GM12878 (cell line): Measurements from ENCODE around the gene PAQR7. TPM values are rescaled to one million over a fixed set of nuclear protein-coding genes. Genes with fewer than 3 reads are reported as not detected.

Experiments used
- ATAC-seq: fragments of 200-7000 bp; cut with Tn5 transposase; 3 replicates; pipeline ENCODE4 v1.9.1; 2020; ENCODE audit warnings: mild to moderate bottlenecking, moderate library complexity
- BruUV-seq: library from RNA; stranded (reverse); fragments of 400-500 nt; replicated peaks from 2 replicates; lab custom pipeline; 2021; lab: Mats Ljungman, UMichigan
- CTCF ChIA-PET: fragments of 300-600 bp; sonication (Branson Sonifier 250); formaldehyde crosslinking; extraction: SDS; loops from one replicate; lab custom pipeline; 2021; ENCODE audit warnings: inconsistent platforms; lab: Yijun Ruan, JAX
- POLR2A ChIA-PET: fragments of 350-600 bp; formaldehyde crosslinking; extraction: SDS; loops from one replicate; lab custom pipeline; 2021; ENCODE audit warnings: inconsistent platforms; lab: Charles Lee
- RAD21 ChIA-PET: fragments of 300-600 bp; sonication (Branson Sonifier 250); formaldehyde crosslinking; loops from one replicate; lab custom pipeline; 2023; ENCODE audit warnings: antibody characterized with exemption; ENCODE audit not compliant: unreplicated experiment; lab: Charles Lee
- SMC1A ChIA-PET: fragments of 300-600 bp; sonication (Branson Sonifier 250); formaldehyde crosslinking; loops from one replicate; lab custom pipeline; 2023; ENCODE audit not compliant: unreplicated experiment, uncharacterized antibody; lab: Charles Lee
- DNase-seq: peaks from one replicate; pipeline ENCODE4 v3.0.0-alpha.2; 2011; ENCODE audit warnings: low read depth, low spot score
- FAIRE-seq: peaks from 3 replicates; lab custom pipeline; 2011; peaks lifted over from hg19 to GRCh38; lab: Jason Lieb, UNC
- H2AFZ ChIP-seq: 2 replicates; pipeline ENCODE4 v1.6.0; 2011; ENCODE audit warnings: low read depth, low read length, control low read depth; ENCODE audit not compliant: control insufficient read depth
- H3K27ac ChIP-seq: 2 replicates; pipeline ENCODE4 v1.5.1; 2011; ENCODE audit warnings: control low read depth; ENCODE audit not compliant: control insufficient read depth, insufficient read depth
- H3K27me3 ChIP-seq, 2 experiments: replicated peaks in 1 of 2; 2 replicates each; pipeline versions ENCODE4 v1.6.0 to v1.6.1; 2011; ENCODE audit warnings: low read length in 1 of 2; ENCODE audit not compliant: control insufficient read depth in 2 of 2, insufficient read depth in 2 of 2
- H3K36me3 ChIP-seq, 2 experiments: 2 replicates each; pipeline ENCODE4 v1.5.1; 2011; ENCODE audit warnings: low read length in 1 of 2; ENCODE audit not compliant: control insufficient read depth in 2 of 2, insufficient read depth in 2 of 2
- H3K4me1 ChIP-seq: 2 replicates; pipeline ENCODE4 v1.6.1; 2011; ENCODE audit warnings: mild to moderate bottlenecking, low read length, moderate library complexity, mixed read lengths; ENCODE audit not compliant: control insufficient read depth, insufficient read depth
- H3K4me2 ChIP-seq: 2 replicates; pipeline ENCODE4 v1.6.0; 2011; ENCODE audit warnings: control low read depth; ENCODE audit not compliant: control insufficient read depth, insufficient read depth
- H3K4me3 ChIP-seq: fragments of 200-600 bp; sonication (generic); 2 replicates; pipeline ENCODE4 v1.5.1; 2016
- H3K79me2 ChIP-seq: 2 replicates; pipeline ENCODE4 v1.6.0; 2011; ENCODE audit warnings: low read length; ENCODE audit not compliant: control insufficient read depth, insufficient read depth
- H3K9ac ChIP-seq: 2 replicates; pipeline ENCODE4 v1.8.0; 2011; ENCODE audit warnings: low read length, control low read depth, mixed read lengths; ENCODE audit not compliant: control insufficient read depth, insufficient read depth
- H3K9me3 ChIP-seq: replicated peaks from 3 replicates; pipeline ENCODE4 v1.5.1; 2011; ENCODE audit warnings: mild to moderate bottlenecking, low read length; ENCODE audit not compliant: control insufficient read depth, insufficient read depth
- H4K20me1 ChIP-seq: 2 replicates; pipeline ENCODE4 v1.6.0; 2011; ENCODE audit not compliant: control insufficient read depth, insufficient read depth
- EED ChIP-seq: sonication (generic); IDR thresholded peaks from 2 replicates; pipeline ENCODE4 v1.6.1; 2016; ENCODE audit warnings: antibody characterized with exemption, low read depth
- GABPA ChIP-seq: IDR thresholded peaks from 2 replicates; pipeline ENCODE4 v1.6.1; 2014; ENCODE audit warnings: antibody characterized with exemption, low read depth, mild to moderate bottlenecking, inconsistent platforms
- MTA2 ChIP-seq: fragments of 450-650 bp; IDR thresholded peaks from 2 replicates; pipeline ENCODE4 v1.6.1; 2016; ENCODE audit warnings: low read depth, mild to moderate bottlenecking, moderate library complexity
- MYB ChIP-seq: fragments of 150-350 bp; IDR thresholded peaks from 2 replicates; pipeline ENCODE4 v1.6.1; 2014; ENCODE audit warnings: mild to moderate bottlenecking, low read depth, low read length, borderline replicate concordance
- NFYB ChIP-seq: IDR thresholded peaks from 2 replicates; pipeline ENCODE4 v1.6.1; 2011; ENCODE audit warnings: low read depth, mild to moderate bottlenecking, low read length, improper control_type of control experiment, moderate library complexity; ENCODE audit not compliant: insufficient read depth
- NKRF ChIP-seq: fragments of 450-650 bp; conservative IDR thresholded peaks from 2 replicates; pipeline ENCODE4 v1.6.1; 2017; ENCODE audit warnings: mild to moderate bottlenecking, moderate library complexity
- REST ChIP-seq: IDR thresholded peaks from 2 replicates; pipeline ENCODE4 v1.6.1; 2012; ENCODE audit warnings: mild to moderate bottlenecking, low read depth, low read length
- SP1 ChIP-seq: IDR thresholded peaks from one replicate; pipeline ENCODE4 v1.6.1; 2011; ENCODE audit warnings: low read depth, low read length
- ZNF207 ChIP-seq: fragments of 450-650 bp; IDR thresholded peaks from 2 replicates; pipeline ENCODE4 v1.6.1; 2014; ENCODE audit warnings: antibody characterized with exemption, mild to moderate bottlenecking, borderline replicate concordance
- WGBS: methylation state at CpG from one replicate; pipeline ENCODE4 v1.1.6; 2016; ENCODE audit warnings: low lambda C conversion rate; ENCODE audit not compliant: insufficient replicate concordance, insufficient coverage; ENCODE audit errors: missing lambda C conversion rate; 5-methylcytosine and 5-hydroxymethylcytosine counted together
- in situ Hi-C: fragments of 300-500 bp; cut with MboI; formaldehyde crosslinking; loops from 9 replicates; pipeline ENCODE4 v1.14.3; 2018; ENCODE audit warnings: mixed read lengths
- intact Hi-C: fragments of 100-400 bp; cut with micrococcal nuclease; formaldehyde crosslinking; loops from one replicate; pipeline ENCODE4 v1.14.2; 2022; ENCODE audit not compliant: unreplicated experiment
- polyA plus RNA-seq, 11 experiments: library from polyadenylated mRNA; depleted of rRNA in 4 of 11; unstranded in 6 of 11; stranded (reverse) in 5 of 11; fragments of >200 nt; fragmentation: Nextera tagmentation in 4 of 11; fragmentation: Illumina TruSeq in 1 of 11; extraction: Ambion mirVana in 4 of 11; extraction: Trizol in 1 of 11; gene quantifications; 1 replicate in 1 of 11; 2 replicates in 10 of 11; pipeline versions ENCODE4 v1.2.1 to v1.2.3, GENCODE V29; 2011 to 2016; ENCODE audit warnings: inconsistent platforms in 2 of 11, missing spikeins in 2 of 11, low read depth in 1 of 11
- total RNA-seq, 4 experiments: library from RNA; depleted of rRNA in 3 of 4; stranded (reverse); fragments of >200 nt in 3 of 4; fragmentation: Illumina TruSeq in 1 of 4; extraction: Trizol in 1 of 4; gene quantifications; 2 replicates each; pipeline versions ENCODE4 v1.2.1 to v1.2.3, GENCODE V29; 2013 to 2021

PAQR7 gene
- total and polyA plus RNA-seq, 10 of the 15 experiments (the other 5 are each of a cell fraction or from before 2014, with no cell fraction given), result 1.1 to 8.8 (median 5.2) TPM

DNA sequence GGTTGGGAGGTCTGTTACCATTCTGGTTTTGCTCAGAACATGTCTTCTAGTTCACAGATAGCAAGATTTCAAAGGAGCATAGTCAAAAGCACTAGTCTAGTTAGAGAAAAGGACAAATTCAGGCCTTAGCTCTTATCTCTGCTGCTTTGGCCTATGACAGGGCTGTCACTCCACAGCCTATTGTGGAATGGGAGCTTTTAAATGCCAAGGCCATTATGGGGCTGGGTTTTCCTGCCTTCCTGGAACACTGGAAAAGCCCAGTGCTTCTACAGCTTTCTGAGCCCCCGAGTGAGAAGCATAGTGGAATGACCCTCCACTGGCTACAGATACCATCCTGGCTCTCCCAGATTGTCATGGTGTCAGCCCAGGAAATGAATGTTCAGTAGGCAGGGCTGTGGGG lies 46.5 kb downstream of the PAQR7 start (continued):
- TF ChIP-seq NKRF (no peak), NFYB (no peak)

GRCh38 chr1:25828491-25828890 lies 47.0 kb downstream of the PAQR7 start:
- H3K4me1 ChIP-seq, result no peaks in the 10 kb centered on the region
- TF ChIP-seq SP1, result no peak
- TF ChIP-seq REST, result no peak
- no peak for TF ChIP-seq EED
- no peak for TF ChIP-seq ZNF207
- no peak for TF ChIP-seq MTA2
- TF ChIP-seq GABPA, result no peak
- TF ChIP-seq MYB, result no peak
- RAD21 ChIA-PET, result no interaction called here
- no peak overlapping the region for H3K4me3 ChIP-seq
- BruUV-seq, result no TSS peak
- no peak overlapping the region for H3K4me2 ChIP-seq
- H3K27ac ChIP-seq, result no peak overlapping the region
- in situ Hi-C loops, result no loop called here
- H3K9ac ChIP-seq, result no peak overlapping the region
- H3K36me3 ChIP-seq, result peaks cover 9 to 22% of the 10 kb centered on the region in 2 experiments
- H4K20me1 ChIP-seq, result no peaks in the 10 kb centered on the region
- CTCF ChIA-PET, result no interaction called here
- DNase-seq (no peak), FAIRE-seq (no peak), ATAC-seq (no peak)
- 50% methylated on average over 2 of the region's 3 CpGs for WGBS
- no peaks in the 10 kb centered on the region for H3K9me3 ChIP-seq
- no peak overlapping the region for H2AFZ ChIP-seq
- no peaks in the 10 kb centered on the region for H3K79me2 ChIP-seq
- POLR2A ChIA-PET, result interaction anchor here (0.8 kb wide), 1 partner anchor 20 kb away, joined by 4 read pairs; no protein-coding TSS in a partner anchor
- intact Hi-C loops, result loop anchor here (10.0 kb wide), 1 partner anchor 176 kb away; no protein-coding TSS in a partner anchor
- no peaks in the 10 kb centered on the region for H3K27me3 ChIP-seq
- SMC1A ChIA-PET, result interaction anchor here (5.0 kb wide), 1 partner anchor 170 kb away, joined by 25 read pairs; the partner anchor contains the start of gene PAFAH2
